Measurements from ENCODE around the gene PALLD. TPM values are rescaled to one million over a fixed set of nuclear protein-coding genes. Genes with fewer than 3 reads are reported as not detected.

The PALLD gene
- total and polyA plus RNA-seq, 2 of the 13 experiments (the other 11 are each of a cell fraction or from before 2014, with no cell fraction given): 0.50 to 1.5 TPM

- ATAC-seq: no peak
- no peaks in the 10 kb centered on the region for H3K79me2 ChIP-seq (ENCODE audit: insufficient read depth, low read length)
- ChIA-PET CTCF (ENCODE audit: low intra/inter-chr PET ratio, low total read pairs) (no interaction called here), POLR2A (no interaction called here)
- no peaks in the 10 kb centered on the region for H3K4me1 ChIP-seq (ENCODE audit: insufficient read depth, low read length)
- TF ChIP-seq ZBTB21 (CRISPR knock-in tag; IDR thresholded peaks at IDR 0.05) (no peak), ZNF335 (CRISPR knock-in tag; IDR thresholded peaks at IDR 0.05) (no peak), ATAD3A (CRISPR knock-in tag; IDR thresholded peaks at IDR 0.05) (no peak), ZNF891 (CRISPR knock-in tag; IDR thresholded peaks at IDR 0.05) (no peak), ZNF777 (CRISPR knock-in tag; IDR thresholded peaks at IDR 0.05) (no peak), ARID3A (IDR thresholded peaks at IDR 0.05; ENCODE audit: low read depth, low read length) (no peak), XRCC5 (optimal IDR thresholded peaks at IDR 0.05; ENCODE audit: low read length) (no peak), FOXO4 (CRISPR knock-in tag; conservative IDR thresholded peaks at IDR 0.05) (no peak)
- TF ChIP-seq, protein P1, sequence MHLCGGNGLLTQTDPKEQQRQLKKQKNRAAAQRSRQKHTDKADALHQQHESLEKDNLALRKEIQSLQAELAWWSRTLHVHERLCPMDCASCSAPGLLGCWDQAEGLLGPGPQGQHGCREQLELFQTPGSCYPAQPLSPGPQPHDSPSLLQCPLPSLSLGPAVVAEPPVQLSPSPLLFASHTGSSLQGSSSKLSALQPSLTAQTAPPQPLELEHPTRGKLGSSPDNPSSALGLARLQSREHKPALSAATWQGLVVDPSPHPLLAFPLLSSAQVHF (CRISPR knock-in tag; IDR thresholded peaks at IDR 0.05): no peak
- H3K4me2 ChIP-seq (ENCODE audit: low read depth, low read length): no peak overlapping the region
- H3K36me3 ChIP-seq (replicated peaks in 1 of 2; ENCODE audit: control insufficient read depth in 1 of 2, insufficient read depth in 2 of 2, low read length in 2 of 2): no peaks in the 10 kb centered on the region
- no peak overlapping the region for H3K27ac ChIP-seq (ENCODE audit: extremely low read length, insufficient read depth, low read length)
- intact Hi-C loops (cut with micrococcal nuclease; ENCODE audit: unreplicated experiment): no loop called here
- no peaks in the 10 kb centered on the region for H4K20me1 ChIP-seq (ENCODE audit: insufficient read depth, low read length)
- WGBS (ENCODE audit: low lambda C conversion rate): 29% methylated on average over 6 of the region's 6 CpGs
- no peak overlapping the region for H2AFZ ChIP-seq (ENCODE audit: low read length)
- FAIRE-seq: no peak
- no peak overlapping the region for H3K4me3 ChIP-seq (replicated peaks in 1 of 3; ENCODE audit: insufficient read depth in 1 of 3, low read depth in 2 of 3, low read length in 3 of 3)
- BruUV-seq (replicated peaks): no TSS peak
- H3K9ac ChIP-seq (ENCODE audit: insufficient read depth, low read depth, low read length): no peak overlapping the region
- in situ Hi-C loops (cut with HindIII; ENCODE audit: extremely low pct_ligation_motif_present, low pct_unique_long_range_greater_than_20kb): no loop called here
- H3K27me3 ChIP-seq (ENCODE audit: control insufficient read depth in 1 of 2, insufficient read depth in 2 of 2, low read length in 2 of 2): no peaks in the 10 kb centered on the region
- H3K9me3 ChIP-seq (ENCODE audit: low read length): no peaks in the 10 kb centered on the region
- DNase-seq (ENCODE audit: low spot score): no peak
Observed at GRCh38 chr4:168610911-168611530, 114.2 kb downstream of the PALLD start.
